HG03103 (cell line): ENCODE measurements around the gene ALKBH2.

ENCODE experiments used
- ATAC-seq: cut with Tn5 transposase; IDR thresholded peaks from one replicate; pipeline ENCODE4 v1.9.1; 2021; ENCODE audit warnings: low read depth; ENCODE audit not compliant: unreplicated experiment

ALKBH2 gene

GRCh38 chr12:109115404-109115757 is 22.1 kb upstream of the ALKBH2 start:
- ATAC-seq, result no peak

GRCh38 chr12:109114644-109115043 is 21.4 kb upstream of the ALKBH2 start:
- no peak for ATAC-seq

GRCh38 chr12:109113661-109114321 is 20.5 kb upstream of the ALKBH2 start:
- no peak for ATAC-seq

GRCh38 chr12:109112720-109113465 is 19.6 kb upstream of the ALKBH2 start:
- ATAC-seq, result no peak

GRCh38 chr12:109110988-109111495 is 17.8 kb upstream of the ALKBH2 start:
- no peak for ATAC-seq

GRCh38 chr12:109109746-109110350 is 16.6 kb upstream of the ALKBH2 start:
- no peak for ATAC-seq

GRCh38 chr12:109105176-109105575 is 11.9 kb upstream of the ALKBH2 start:
- ATAC-seq, result no peak

- ATAC-seq, result no peak
Observed at GRCh38 chr12:109102491-109102890, 9.2 kb upstream of the ALKBH2 start.

- ATAC-seq, result no peak
Observed at GRCh38 chr12:109100741-109101140, 7.5 kb upstream of the ALKBH2 start.

GRCh38 chr12:109099431-109100020 is 6.3 kb upstream of the ALKBH2 start:
- ATAC-seq, result no peak

- ATAC-seq, result no peak
Observed at GRCh38 chr12:109098651-109099050, 5.4 kb upstream of the ALKBH2 start.

GRCh38 chr12:109098183-109098604 is 4.9 kb upstream of the ALKBH2 start:
- peak; percentile 13 for ATAC-seq

GRCh38 chr12:109097435-109098182 is 4.3 kb upstream of the ALKBH2 start, which contains the start of gene UNG:
UNG (plus strand) TSS chr12:109097597; CDS start chr12:109097680, 83 bp downstream.
- ATAC-seq, result peak; percentile 81

GRCh38 chr12:109097140-109097434 is 3.8 kb upstream of the ALKBH2 start:
- no peak for ATAC-seq

GRCh38 chr12:109092497-109093021 is 713 bp downstream of the ALKBH2 start:
- ATAC-seq, result no peak

- no peak for ATAC-seq
Observed at GRCh38 chr12:109089683-109090082, 3.6 kb downstream of the ALKBH2 start.

- no peak for ATAC-seq
Observed at GRCh38 chr12:109088818-109089217, 4.5 kb downstream of the ALKBH2 start.

GRCh38 chr12:109087250-109087649 is 6.0 kb downstream of the ALKBH2 start:
- ATAC-seq, result no peak

GRCh38 chr12:109085590-109085989 is 7.7 kb downstream of the ALKBH2 start:
- ATAC-seq, result no peak

- ATAC-seq, result no peak
Observed at GRCh38 chr12:109084425-109084824, 8.8 kb downstream of the ALKBH2 start.
